ENCODE data around the gene NAA40.

Gene NAA40

DNA sequence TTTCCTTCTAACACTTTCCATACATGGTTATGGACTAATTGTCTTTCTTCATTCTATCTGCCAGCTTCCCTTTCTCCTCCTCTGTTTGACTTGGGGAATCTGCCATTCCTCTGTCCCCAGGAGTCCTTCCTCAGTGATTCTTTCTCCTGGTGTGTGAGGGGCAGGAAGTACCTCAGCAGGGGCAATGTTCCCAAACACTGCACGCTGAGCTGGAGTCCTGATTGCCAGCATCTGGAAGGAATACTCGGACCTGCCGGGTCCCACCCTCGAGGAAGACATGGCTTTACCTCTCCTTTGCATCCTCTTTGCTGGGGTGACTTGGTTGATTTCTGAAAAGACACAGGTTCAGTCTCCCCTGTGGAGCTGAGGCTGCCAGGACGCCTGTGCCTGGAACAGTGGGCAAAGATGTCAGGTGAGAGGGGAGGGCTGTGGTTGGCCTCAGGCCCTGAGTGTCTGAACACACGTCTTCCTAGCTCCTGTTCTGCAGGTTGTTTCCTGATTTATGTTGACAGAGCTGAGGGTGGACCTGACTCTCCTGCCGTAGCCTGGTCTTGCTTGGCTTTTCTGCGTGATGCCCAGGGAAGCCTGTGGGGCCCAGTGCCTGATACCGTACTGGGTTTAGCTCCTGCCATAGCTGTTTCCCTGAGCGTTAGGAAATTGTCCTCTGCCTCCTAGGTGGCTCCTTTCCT lies 39.9 kb downstream of the NAA40 start:
- Histone ChIP-seq H3K9me2 (replicated peaks; ENCODE audit: control insufficient read depth, low read length) (no peaks in the 10 kb centered on the region), H3F3A (ENCODE audit: control insufficient read depth, insufficient read depth) (no peaks in the 10 kb centered on the region), H3K27ac (ENCODE audit: low read depth, low read length) (no peak overlapping the region), H3K36me3 (ENCODE audit: control insufficient read depth, low read length) (peaks cover 31% of the 10 kb centered on the region), H3K27me3 (ENCODE audit: control insufficient read depth, low read length) (no peaks in the 10 kb centered on the region), H4K20me1 (ENCODE audit: control insufficient read depth, insufficient read depth, low read depth, low read length) (no peaks in the 10 kb centered on the region; the same call in 1 of the 2 replicates), H3K9me3 (ENCODE audit: control insufficient read depth, insufficient read depth, low read length) (no peaks in the 10 kb centered on the region), H3K79me2 (ENCODE audit: control insufficient read depth, low read length) (peaks cover 62% of the 10 kb centered on the region), H3K4me2 (ENCODE audit: low read length) (no peak overlapping the region), H3K4me3 (ENCODE audit: low read length) (no peak overlapping the region), H3K4me1 (ENCODE audit: control insufficient read depth, low read length) (peaks cover 37% of the 10 kb centered on the region)
- no peak for TF ChIP-seq EZH2phosphoT487 (IDR thresholded peaks at IDR 0.05; ENCODE audit: borderline replicate concordance, low read length)
- TF ChIP-seq, protein P1, sequence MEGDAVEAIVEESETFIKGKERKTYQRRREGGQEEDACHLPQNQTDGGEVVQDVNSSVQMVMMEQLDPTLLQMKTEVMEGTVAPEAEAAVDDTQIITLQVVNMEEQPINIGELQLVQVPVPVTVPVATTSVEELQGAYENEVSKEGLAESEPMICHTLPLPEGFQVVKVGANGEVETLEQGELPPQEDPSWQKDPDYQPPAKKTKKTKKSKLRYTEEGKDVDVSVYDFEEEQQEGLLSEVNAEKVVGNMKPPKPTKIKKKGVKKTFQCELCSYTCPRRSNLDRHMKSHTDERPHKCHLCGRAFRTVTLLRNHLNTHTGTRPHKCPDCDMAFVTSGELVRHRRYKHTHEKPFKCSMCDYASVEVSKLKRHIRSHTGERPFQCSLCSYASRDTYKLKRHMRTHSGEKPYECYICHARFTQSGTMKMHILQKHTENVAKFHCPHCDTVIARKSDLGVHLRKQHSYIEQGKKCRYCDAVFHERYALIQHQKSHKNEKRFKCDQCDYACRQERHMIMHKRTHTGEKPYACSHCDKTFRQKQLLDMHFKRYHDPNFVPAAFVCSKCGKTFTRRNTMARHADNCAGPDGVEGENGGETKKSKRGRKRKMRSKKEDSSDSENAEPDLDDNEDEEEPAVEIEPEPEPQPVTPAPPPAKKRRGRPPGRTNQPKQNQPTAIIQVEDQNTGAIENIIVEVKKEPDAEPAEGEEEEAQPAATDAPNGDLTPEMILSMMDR (IDR thresholded peaks at IDR 0.05; ENCODE audit: low read depth, low read length, poor library complexity, severe bottlenecking) = no peak

DNA sequence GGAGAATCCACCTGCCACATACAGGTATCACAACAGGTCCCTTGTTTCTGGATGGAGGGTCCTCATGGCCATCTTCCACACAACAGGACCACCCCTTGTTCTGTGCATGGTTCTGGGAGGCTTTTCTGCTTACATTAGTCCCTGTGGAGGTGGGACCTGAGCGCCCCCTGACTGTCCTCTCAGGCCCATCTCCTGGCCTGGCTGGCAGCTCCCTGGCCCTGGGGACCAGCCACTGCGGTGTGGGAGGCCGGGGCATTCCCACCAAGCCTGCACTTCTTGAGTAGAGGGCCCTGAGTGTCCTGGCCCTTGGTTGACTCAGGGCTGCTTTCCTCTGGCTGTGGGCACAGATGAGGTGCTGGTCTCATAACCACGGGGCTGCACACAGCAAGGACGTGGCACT lies 40.6 kb downstream of the NAA40 start:
- Histone ChIP-seq H3K27ac (ENCODE audit: low read depth, low read length) (no peak overlapping the region), H3K79me2 (ENCODE audit: control insufficient read depth, low read length) (peaks cover 62% of the 10 kb centered on the region), H3K9me2 (replicated peaks; ENCODE audit: control insufficient read depth, low read length) (no peaks in the 10 kb centered on the region), H4K20me1 (ENCODE audit: control insufficient read depth, insufficient read depth, low read depth, low read length) (no peaks in the 10 kb centered on the region; the same call in 1 of the 2 replicates), H3K27me3 (ENCODE audit: control insufficient read depth, low read length) (no peaks in the 10 kb centered on the region), H3K4me1 (ENCODE audit: control insufficient read depth, low read length) (peaks cover 33% of the 10 kb centered on the region), H3K4me3 (ENCODE audit: low read length) (no peak overlapping the region), H3K36me3 (ENCODE audit: control insufficient read depth, low read length) (peaks cover 31% of the 10 kb centered on the region), H3F3A (ENCODE audit: control insufficient read depth, insufficient read depth) (no peaks in the 10 kb centered on the region), H3K9me3 (ENCODE audit: control insufficient read depth, insufficient read depth, low read length) (no peaks in the 10 kb centered on the region), H3K4me2 (ENCODE audit: low read length) (no peak overlapping the region)
- no peak for TF ChIP-seq EZH2phosphoT487 (IDR thresholded peaks at IDR 0.05; ENCODE audit: borderline replicate concordance, low read length)
- TF ChIP-seq, protein P1 (IDR thresholded peaks at IDR 0.05; ENCODE audit: low read depth, low read length, poor library complexity, severe bottlenecking) = no peak

DNA sequence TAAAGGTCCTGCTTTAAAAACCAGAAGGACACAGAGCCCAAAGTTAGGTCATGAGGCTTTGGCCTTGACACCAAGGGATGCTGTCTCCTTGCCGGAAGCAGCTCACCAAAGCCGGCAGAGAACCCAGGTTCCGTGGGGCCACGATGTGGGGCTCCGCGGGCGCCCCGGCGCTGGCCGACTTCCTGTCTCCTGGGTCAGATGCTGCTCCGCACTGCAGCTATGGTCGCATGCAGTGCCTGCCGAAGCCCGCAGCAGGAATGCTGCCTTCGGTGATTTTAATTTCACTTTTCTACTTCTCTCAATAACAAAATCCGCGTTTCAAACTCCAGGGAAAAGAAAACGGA lies 47.0 kb downstream of the NAA40 start:
- TF ChIP-seq, protein P1 (IDR thresholded peaks at IDR 0.05; ENCODE audit: low read depth, low read length, poor library complexity, severe bottlenecking) = no peak
- no peak for TF ChIP-seq EZH2phosphoT487 (IDR thresholded peaks at IDR 0.05; ENCODE audit: borderline replicate concordance, low read length)
- H3K9me3 ChIP-seq (ENCODE audit: control insufficient read depth, insufficient read depth, low read length) = no peaks in the 10 kb centered on the region

More for the DNA sequence above, 47.0 kb downstream of the NAA40 start:
- H3K9me2 ChIP-seq (replicated peaks; ENCODE audit: control insufficient read depth, low read length) = no peaks in the 10 kb centered on the region
- peaks cover 34% of the 10 kb centered on the region for H3K4me1 ChIP-seq (ENCODE audit: control insufficient read depth, low read length)
- peaks cover 25% of the 10 kb centered on the region for H3K36me3 ChIP-seq (ENCODE audit: control insufficient read depth, low read length)
- H3K27me3 ChIP-seq (ENCODE audit: control insufficient read depth, low read length) = no peaks in the 10 kb centered on the region
- peak overlapping the region; percentile 91 for H3K4me2 ChIP-seq (ENCODE audit: low read length)
- H3K79me2 ChIP-seq (ENCODE audit: control insufficient read depth, low read length) = peaks cover 43% of the 10 kb centered on the region
- H4K20me1 ChIP-seq (ENCODE audit: control insufficient read depth, insufficient read depth, low read depth, low read length) = 0 out of 2 replicates have a peak, but pooled peaks cover 3% of the 10 kb centered on the region
- peak overlapping the region; percentile 61 for H3K27ac ChIP-seq (ENCODE audit: low read depth, low read length)
- peak overlapping the region; percentile 91 for H3K4me3 ChIP-seq (ENCODE audit: low read length)
- no peaks in the 10 kb centered on the region for H3F3A ChIP-seq (ENCODE audit: control insufficient read depth, insufficient read depth)

Data from DOHH2 (cell line).